Measurements from ENCODE around the gene ADAMTS16.

The ADAMTS16 gene

DNA sequence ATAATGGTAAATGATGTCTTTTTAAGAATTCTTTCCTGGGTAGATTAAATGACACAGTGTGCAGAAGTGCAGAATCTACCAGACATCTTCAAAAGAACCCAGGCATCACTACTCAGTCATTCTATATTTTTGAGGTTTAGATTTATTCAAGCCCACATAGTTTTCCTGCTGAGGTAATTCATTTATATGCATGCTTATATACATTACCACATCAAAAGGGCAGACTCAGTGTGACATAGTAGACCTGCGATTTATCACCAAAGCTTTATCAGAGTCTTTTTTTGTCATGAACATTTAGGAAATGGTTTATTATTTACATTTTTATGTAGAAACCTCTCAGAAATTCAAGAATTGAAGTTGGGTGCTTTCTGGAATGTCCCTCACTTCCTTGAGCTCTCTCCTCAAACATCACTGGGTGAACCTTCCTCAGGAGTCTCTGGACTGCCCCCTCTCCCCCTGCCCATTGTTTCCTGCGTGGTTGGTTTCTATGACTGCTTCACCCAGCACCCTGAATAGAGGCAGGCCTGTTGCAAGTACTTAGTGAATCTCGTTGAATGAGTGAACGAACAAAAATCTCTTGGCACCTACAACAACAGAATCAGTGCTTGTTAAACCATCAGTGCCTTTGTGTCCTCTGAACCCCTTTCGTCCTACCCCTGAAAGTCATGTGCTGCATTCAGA lies 42.5 kb downstream of the ADAMTS16 start:
- no peak for DNase-seq (ENCODE audit: low read depth in 1 of 2, low spot score in 1 of 2)

DNA sequence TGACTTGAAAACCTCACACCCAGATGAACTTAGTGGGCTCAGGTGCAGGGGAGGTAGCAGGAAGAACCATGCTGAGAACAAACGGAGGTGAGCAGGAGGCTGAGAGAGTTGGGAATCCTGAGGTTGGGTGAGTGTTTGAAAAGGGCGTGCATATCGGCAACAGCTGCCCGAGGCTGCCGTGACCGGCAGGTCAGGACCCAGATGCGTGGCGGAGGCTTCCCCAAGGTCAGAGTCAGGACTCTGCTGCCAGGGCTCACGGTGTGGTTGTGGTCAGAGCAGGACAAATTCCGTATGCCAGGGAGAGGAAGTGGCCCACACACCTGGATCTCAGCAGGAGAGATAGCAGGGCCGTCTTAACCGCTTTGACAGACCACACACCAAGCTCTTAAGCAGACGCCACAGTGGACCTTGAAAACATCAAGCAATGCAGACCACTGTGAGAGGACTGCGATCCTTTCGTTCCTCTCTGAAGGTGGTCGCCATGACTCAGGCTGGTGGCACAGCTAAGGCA lies 43.1 kb downstream of the ADAMTS16 start:
- no peak for DNase-seq (ENCODE audit: low read depth in 1 of 2, low spot score in 1 of 2)

DNA sequence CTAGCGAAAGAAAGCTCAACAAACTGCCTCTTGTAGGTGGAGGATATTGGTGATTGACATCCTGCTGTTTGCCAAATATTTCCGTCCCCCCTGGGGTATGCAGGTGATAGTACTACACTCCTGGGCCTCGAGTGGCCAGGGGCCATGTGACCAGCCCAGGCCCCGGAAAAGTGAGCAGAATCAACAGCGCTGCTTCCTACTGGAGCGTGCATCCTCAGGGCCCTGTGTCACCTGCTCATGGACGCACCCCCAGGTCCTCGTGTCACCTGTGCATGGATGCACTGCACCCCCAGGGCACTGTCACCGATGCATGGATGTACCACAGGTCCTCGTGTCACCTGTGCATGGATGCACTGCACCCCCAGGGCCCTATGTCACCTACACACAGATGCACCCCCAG lies 43.8 kb downstream of the ADAMTS16 start:
- no peak for DNase-seq (ENCODE audit: low read depth in 1 of 2, low spot score in 1 of 2)

DNA sequence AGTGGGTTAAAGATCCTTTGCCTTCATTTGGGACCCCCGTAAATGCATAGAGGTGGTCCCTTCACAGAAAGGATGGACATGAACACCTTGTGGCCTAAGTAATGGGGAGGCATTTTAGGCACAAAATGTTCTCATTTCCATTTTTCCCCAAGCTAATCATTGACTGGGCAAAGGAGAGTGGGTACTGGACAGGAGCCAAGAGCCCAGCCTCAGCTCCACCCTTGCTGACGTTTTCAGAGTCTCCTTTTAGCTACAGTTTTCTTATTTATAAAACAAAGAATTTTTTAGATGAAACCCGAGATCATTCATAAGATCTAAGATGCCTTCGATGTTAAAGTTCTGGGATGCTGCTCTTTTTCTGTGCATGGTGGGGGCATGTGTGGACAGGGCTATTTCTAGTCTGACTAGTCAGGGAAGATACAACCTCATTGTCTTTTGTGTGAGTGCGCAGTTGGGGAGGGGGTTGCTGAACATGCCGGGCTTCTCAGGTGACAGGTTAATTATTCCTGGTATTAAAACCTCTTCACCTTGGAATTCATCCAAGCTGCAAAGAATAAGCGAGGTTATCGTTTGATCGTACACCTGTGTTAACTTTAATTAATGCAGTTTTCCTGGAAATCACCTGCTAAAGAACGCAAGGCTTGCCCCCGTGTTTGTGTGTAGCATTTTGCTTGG lies 48.4 kb downstream of the ADAMTS16 start:
- DNase-seq (ENCODE audit: low read depth in 1 of 2, low spot score in 1 of 2): no peak

DNA sequence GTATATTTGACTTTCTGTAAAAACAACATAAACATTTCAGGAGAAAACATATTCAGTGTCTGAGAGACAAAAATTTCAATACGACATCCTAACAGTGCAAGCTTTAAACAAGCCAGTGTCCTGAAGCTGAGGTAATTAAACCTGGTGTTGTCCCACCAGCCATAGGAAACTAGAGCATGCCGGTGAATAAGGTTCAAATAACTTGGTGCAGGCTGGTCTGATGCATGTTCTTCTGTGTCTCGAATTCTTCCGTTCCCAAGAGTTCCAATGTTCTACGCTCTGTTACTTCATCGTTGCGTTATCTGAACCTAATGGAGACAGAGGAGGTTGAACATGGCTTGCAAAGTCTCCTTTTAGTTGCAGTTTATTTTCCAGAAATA lies 48.9 kb downstream of the ADAMTS16 start:
- DNase-seq (ENCODE audit: low read depth in 1 of 2, low spot score in 1 of 2): no peak

DNA sequence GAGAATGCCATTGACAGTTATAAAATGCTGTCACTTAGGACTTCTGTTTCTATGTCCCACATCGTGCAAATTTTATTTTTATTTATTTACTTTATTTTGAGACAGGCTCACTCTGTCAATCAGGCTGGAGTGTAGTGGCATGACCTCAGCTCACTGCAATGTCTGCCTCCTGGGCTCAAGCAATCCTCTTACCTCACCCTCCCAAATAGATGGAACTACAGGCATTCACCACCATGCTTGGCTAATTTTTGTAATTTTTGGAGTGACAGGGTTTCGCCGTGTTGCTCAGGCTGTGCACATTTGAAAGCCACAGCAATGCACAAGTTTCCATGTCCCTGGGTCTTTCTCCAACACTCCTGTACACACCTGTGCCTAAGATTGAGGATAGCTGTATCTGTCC lies 51.8 kb downstream of the ADAMTS16 start:
- no peak for DNase-seq (ENCODE audit: low read depth in 1 of 2, low spot score in 1 of 2)

DNA sequence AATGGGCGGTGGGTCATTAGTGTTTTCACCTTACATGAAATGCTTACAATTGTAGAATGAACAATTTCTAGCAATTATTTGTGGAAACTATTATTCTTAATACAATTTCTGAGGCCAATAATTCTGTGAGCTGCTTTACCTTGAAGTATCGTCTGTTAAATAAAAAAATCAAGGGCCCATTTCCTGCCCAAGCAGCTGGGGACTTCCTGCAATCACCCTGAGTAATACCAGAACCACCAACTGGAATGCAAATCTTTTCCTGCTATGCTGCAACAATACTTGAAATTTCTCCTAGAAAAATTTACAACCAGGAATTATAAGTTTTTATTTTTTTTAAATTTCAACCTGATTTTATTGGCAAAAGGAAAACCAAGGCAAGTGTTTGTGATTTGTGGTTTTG lies 52.6 kb downstream of the ADAMTS16 start:
- DNase-seq (ENCODE audit: low read depth in 1 of 2, low spot score in 1 of 2): no peak

DNA sequence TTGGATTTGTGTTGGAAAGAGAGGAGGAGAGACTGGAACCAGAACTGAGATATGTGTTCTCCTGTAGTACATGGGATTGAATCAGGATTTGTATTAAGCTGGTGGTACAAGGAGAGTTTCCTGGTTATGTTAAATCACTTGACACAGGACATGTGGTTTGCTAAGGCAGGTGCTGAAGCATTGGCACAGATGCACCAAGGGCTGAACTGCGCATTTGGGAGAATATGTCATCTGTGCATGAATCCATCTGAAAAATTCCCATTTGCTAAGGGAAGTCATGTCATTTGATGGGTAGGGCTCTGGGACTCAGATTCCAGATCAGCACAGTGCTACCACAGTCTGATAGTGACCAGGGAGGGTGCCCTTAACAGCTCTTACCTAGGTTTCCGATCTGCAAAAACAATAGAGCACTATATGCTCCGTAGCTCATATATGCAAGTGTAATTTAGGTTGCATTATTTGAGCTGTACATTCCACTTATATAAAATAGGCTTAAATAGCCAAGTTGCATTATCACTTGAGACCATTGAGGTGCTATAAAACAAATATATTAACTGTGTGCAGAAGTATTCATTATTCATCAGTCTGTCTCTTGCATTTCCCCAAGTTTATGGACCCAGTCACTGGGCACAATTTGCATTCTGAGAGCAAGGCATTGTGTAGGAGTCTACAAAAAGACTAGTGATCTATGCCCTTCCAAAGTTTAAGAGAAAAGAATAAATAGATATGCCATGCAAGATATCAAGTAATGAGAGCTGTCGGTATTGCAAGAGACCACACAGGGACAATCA lies 55.2 kb downstream of the ADAMTS16 start:
- DNase-seq (ENCODE audit: low read depth in 1 of 2, low spot score in 1 of 2): no peak

DNA sequence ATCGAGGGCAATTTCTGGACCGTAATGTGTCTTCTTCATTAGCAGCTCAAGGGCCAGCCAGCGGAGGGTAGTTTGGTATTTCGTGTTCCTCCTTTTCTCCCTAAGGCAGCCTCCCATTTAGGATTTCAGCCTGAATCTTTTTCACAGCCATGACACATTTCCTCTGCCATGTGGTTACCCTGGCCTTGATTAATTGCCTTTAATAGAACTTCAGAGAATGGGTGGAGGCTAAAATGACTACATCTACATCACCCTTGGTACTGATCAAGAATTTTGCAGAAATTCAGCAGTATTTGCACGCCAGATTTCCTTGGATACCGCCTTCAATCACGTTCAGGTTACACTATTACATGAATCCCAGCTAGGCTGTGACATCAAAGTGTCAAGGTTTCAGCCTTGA lies 58.0 kb downstream of the ADAMTS16 start:
- no peak for DNase-seq (ENCODE audit: low read depth in 1 of 2, low spot score in 1 of 2)

DNA sequence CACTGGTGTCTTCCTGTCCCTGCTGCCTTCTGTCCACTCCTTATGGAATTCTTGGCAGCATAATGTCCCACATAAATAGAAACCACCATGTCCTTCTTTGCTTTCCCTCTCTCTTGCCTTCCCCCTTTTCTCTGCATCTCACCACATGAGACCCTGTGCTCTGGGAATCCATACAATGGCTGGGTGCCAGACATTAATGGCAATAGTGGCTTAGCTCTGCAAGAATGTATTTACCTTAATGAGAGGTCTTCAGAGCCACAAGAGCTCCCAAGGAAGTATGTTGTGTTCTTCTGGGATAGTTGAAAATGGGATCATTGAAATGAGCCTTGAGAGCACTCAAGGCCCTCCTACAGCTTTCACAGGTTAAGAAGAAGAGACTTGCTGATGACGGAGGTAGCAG lies 58.7 kb downstream of the ADAMTS16 start:
- no peak for DNase-seq (ENCODE audit: low read depth in 1 of 2, low spot score in 1 of 2)

DNA sequence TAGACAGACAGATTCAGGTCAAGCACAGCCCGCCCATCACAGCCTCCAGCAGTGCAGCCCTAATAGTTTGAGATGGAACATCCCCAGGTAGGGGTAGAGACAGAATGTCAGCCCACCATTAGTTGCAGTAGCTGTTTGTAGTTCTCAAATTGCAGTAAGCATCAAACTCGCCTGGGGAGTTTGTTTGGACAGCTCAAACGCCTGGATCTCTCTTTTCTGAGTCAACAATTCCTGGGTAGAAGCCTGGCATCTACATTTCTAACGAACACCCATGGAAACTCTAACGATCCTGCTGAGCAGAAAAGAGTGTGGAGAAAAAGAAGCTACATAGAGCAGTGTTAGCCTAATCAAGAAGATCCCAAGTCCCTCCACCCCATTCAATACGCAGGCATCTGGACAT lies 59.4 kb downstream of the ADAMTS16 start:
- DNase-seq (ENCODE audit: low read depth in 1 of 2, low spot score in 1 of 2): no peak

DNA sequence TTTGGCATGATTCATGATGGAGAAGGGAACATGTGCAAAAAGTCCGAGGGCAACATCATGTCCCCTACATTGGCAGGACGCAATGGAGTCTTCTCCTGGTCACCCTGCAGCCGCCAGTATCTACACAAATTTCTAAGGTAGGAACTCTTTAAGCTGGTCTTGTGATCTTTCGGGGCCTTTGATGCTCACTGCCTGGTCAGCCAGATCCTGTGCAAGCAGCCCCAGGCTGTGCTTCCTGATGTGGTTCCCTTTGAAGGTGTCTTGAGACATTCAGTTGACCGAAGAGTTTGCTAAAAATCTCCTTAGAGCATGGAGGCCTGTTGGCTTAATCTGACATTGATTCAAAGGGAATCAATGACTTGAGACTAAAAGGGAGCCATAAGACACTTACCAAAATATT lies 60.0 kb downstream of the ADAMTS16 start:
- no peak for DNase-seq (ENCODE audit: low read depth in 1 of 2, low spot score in 1 of 2)

DNA sequence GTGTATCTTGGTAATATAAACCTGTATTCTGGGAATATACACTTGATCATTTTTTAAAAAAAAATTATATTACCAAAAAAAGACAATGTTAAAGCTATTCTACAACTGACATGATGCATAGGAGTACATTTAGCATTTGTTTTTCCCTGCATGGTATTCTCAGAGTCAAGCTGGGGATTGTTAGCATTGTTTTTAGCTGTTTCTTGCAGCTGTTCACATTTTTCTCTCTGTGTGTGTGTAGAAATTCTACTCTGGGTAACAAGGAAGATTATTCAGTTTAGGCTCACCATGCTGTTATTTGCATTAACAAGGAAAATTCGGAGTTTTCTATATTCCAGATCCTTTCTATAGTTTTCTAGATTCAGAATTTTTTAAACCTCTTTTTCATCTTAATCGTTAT lies 62.2 kb downstream of the ADAMTS16 start:
- DNase-seq (ENCODE audit: low read depth in 1 of 2, low spot score in 1 of 2): no peak

DNA sequence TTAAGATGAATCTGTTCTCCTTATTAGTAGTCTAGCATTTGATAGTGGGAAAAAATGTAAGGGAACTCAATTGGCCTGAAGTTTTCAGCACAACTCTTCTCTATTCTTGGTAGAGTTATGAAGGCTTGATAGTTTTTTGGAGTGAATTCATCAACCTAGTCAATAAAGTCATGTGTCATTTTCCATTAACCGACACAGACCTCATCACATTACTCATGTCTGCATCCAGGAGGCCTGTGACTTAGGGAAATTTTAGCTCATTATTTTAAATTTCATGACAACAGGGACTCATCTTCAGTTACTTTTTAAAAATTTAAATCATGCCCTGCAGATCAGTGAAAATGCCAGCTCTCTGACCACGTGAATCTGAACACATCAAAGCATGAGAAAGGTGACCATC lies 63.3 kb downstream of the ADAMTS16 start:
- no peak for DNase-seq (ENCODE audit: low read depth in 1 of 2, low spot score in 1 of 2)

DNA sequence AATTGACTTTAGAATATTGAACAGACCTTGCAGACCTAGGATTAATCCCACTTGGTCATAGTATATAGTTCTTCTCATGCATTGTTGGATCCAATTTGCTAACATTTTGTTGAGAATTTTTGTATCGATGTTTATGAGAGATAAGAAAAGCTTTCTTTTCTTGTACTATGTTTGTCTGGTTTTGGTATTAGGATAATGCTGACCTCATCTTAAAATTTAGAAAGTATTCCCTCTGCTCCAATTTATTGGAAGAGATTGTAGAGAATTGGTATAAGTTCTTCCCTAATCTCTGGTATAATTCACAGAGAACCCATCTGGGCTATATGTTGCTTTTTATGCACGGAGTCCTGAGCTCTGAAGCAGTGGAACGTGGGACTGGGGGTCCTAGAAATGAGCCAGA lies 67.7 kb downstream of the ADAMTS16 start:
- no peak for DNase-seq (ENCODE audit: low read depth in 1 of 2, low spot score in 1 of 2)

DNA sequence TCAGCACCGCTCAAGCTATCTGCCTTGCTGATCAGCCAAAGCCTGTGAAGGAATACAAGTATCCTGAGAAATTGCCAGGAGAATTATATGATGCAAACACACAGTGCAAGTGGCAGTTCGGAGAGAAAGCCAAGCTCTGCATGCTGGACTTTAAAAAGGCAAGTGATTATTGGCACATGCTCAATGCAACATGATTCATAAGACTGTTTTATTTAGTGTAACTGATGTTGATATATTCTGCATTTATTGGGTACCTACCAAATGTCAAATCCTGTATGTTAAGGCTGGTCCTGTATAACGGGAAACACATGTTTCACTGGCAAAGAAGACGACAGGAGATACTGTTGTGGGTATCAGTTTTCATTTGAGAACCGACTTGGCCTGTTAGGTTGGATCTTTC lies 69.0 kb downstream of the ADAMTS16 start:
- no peak for DNase-seq (ENCODE audit: low read depth in 1 of 2, low spot score in 1 of 2)

DNA sequence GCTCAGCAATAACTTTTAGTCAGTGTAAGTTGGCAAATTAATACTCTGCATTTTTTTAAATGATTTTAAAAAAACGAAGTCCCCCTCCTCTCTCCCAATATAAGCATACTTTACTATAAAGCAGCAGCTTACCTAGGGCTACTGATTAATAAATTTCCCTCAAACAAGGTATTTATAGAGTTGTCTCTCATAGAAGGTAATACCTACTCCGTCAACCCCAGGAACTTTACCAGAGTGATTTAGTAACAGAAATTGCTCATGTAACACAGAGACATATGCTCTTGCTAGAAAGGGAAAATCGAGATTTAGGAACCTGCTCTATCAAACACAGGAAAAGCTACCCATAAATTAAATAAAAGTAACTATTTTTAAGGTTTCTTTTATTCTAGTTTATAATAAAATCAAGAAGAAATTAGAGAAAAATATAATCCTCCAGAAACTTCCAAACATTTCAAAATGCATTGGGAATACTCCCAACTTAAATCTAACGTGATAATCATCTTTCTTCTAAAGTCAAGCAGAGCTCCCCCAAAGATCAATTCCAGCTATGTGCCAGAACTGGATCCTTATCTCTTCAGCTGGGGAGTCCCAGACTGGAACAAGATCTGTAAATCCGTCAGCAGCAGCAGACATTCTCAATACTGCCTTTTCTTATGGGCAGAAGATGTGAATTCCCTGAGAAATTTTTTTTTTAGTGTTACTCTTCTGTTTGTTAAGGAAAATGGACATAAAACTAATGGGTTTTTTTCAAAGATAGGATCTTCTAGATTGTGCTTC lies 69.6 kb downstream of the ADAMTS16 start:
- no peak for DNase-seq (ENCODE audit: low read depth in 1 of 2, low spot score in 1 of 2)

DNA sequence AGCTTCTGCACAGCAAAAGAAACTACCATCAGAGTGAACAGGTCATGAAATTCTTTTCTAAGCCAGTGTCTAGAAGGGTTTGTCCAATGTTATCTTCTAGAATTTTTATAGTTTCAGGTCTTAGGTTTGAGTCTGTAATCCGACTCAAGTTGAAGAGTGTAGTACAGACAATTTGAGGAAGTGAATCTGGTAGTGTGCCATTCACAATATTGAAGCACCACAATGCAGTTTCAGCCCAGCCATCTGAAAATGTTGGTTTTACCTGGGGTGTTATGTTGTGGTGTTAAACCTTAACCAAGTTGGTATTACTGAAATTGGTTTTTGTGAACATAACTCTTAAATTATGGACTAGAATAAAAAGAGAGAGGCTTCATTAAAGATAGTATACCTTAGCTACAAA lies 77.2 kb downstream of the ADAMTS16 start:
- DNase-seq (ENCODE audit: low read depth in 1 of 2, low spot score in 1 of 2): no peak

DNA sequence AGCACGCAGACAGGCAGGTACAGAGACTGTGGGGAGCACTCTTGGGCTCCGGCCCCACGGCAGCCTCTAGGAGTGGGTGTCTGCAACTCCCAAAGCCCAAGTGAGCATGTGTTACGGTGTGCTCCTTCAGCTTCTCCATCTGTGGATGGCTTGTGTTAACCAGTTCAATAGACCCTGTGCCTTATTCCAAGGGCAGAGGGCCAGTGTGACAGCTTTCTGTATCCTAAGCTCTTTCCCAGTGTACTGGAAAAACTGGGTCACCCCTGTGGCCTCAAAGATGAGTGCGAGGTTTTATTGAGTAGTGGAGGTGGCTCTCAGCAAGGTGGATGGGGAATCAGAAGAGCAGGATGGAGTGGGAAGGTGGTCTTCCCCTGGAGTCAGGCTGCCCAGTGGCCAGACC lies 78.3 kb downstream of the ADAMTS16 start:
- no peak for DNase-seq (ENCODE audit: low read depth in 1 of 2, low spot score in 1 of 2)

DNA sequence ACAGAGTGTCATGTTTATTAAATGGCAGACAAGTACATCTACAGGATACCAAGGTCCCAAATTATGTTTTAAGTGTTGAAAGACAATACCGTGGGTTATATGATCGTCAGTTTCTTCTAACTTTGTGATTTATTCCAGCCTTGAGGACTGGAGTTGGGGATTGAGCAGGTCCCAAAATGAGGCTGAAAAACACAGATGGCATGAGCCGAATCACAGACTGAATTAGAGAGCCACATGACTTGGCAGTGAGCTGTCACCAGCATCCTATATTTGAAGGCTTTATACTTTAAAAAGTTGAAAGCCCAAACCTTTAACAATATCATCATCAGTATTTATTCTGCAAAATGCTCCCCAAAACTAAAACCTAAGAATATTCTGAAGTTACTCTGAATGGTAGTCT lies 79.4 kb downstream of the ADAMTS16 start:
- no peak for DNase-seq (ENCODE audit: low read depth in 1 of 2, low spot score in 1 of 2)

DNA sequence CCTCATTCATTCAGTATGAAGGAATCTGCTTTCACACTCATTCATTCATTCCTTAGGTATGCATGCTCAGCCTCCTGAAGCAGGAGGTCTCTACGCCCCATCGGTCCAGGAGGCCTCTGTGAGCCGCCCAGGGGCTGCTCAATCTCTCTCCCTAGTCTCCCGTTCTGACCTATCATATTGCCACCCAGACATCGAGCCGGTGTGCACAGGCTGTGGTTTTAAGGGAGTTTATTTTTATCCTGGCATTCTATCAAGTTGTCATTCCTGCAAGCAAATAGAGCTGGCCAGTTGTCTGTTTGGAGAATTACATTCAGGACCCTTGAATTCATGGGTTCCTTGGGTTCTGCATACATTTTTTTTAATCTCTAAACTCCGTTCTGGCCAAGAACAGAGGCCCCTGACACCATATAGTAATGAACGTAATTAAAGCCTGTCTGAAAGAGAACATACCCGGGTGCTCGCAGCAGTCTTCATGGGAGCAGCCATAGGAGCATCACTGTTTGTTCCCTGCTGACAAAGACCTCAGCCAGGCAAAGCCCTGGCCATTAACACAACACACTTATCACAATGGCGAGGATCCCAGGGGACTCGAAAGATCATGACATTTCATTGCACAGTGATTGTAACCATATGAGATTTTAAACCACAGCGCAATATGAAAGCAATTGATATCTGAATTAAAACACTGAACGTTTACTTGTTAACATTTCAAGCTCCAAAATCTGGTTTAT lies 80.9 kb downstream of the ADAMTS16 start:
- no peak for DNase-seq (ENCODE audit: low read depth in 1 of 2, low spot score in 1 of 2)

All from activated CD4-positive, alpha-beta T cell treated with anti-CD3 and anti-CD28 coated beads, Interleukin-2, amount 50 U/mL, for 24 hours (primary cell).